Epithelial cell of prostate (primary cell): Measurements from ENCODE around the gene HSPA1L.

Source experiments
- DNase-seq: peaks from one replicate; pipeline ENCODE4 v3.0.0-alpha.2; 2011; ENCODE audit warnings: low read depth, low spot score
- H3K27ac ChIP-seq: fragments of 450-650 bp; 2 replicates; pipeline ENCODE4 v1.5.1; 2017; ENCODE audit warnings: mild to moderate bottlenecking

HSPA1L gene

GRCh38 chr6:31785475-31785874 lies 29.6 kb downstream of the HSPA1L start:
- DNase-seq = no peak
- H3K27ac ChIP-seq = no peak overlapping the region

- no peak overlapping the region for H3K27ac ChIP-seq
- no peak for DNase-seq
Measured at GRCh38 chr6:31784098-31784925, 30.8 kb downstream of the HSPA1L start.

GRCh38 chr6:31782126-31782855 lies 32.8 kb downstream of the HSPA1L start:
- no peak overlapping the region for H3K27ac ChIP-seq
- no peak for DNase-seq

- no peak overlapping the region for H3K27ac ChIP-seq
- DNase-seq = no peak
Measured at GRCh38 chr6:31781244-31782125, 33.6 kb downstream of the HSPA1L start.

GRCh38 chr6:31780507-31781243 lies 34.4 kb downstream of the HSPA1L start:
- DNase-seq = no peak
- H3K27ac ChIP-seq = no peak overlapping the region

GRCh38 chr6:31779908-31780307 lies 35.2 kb downstream of the HSPA1L start:
- no peak overlapping the region for H3K27ac ChIP-seq

GRCh38 chr6:31778999-31779885 lies 35.8 kb downstream of the HSPA1L start:
- H3K27ac ChIP-seq = no peak overlapping the region
- no peak for DNase-seq

More at GRCh38 chr6:31779908-31780307, 35.2 kb downstream of the HSPA1L start:
- DNase-seq = no peak

GRCh38 chr6:31778193-31778592 lies 36.9 kb downstream of the HSPA1L start:
- DNase-seq = no peak
- H3K27ac ChIP-seq = no peak overlapping the region

GRCh38 chr6:31777667-31778050 lies 37.4 kb downstream of the HSPA1L start:
- DNase-seq = no peak
- peak overlapping the region; percentile 57 for H3K27ac ChIP-seq

- peak; percentile 72 for DNase-seq
- H3K27ac ChIP-seq = peak within 1 kb of the TSS; percentile 57
Measured at GRCh38 chr6:31776989-31777666, 38.0 kb downstream of the HSPA1L start, which contains the start of gene VWA7. TSS of gene VWA7 (minus strand) at chr6:31777328. CDS start at chr6:31776779, 549 bp downstream.

- H3K27ac ChIP-seq = peak overlapping the region; percentile 57
Measured at GRCh38 chr6:31776485-31776988, 38.5 kb downstream of the HSPA1L start.

GRCh38 chr6:31775633-31776484 lies 39.2 kb downstream of the HSPA1L start:
- H3K27ac ChIP-seq = no peak overlapping the region
- DNase-seq = no peak

More at GRCh38 chr6:31776485-31776988, 38.5 kb downstream of the HSPA1L start:
- no peak for DNase-seq

GRCh38 chr6:31775184-31775583 lies 39.9 kb downstream of the HSPA1L start:
- DNase-seq = no peak

GRCh38 chr6:31771992-31772358 lies 43.1 kb downstream of the HSPA1L start:
- DNase-seq = no peak
- H3K27ac ChIP-seq = no peak overlapping the region

More at GRCh38 chr6:31775184-31775583, 39.9 kb downstream of the HSPA1L start:
- H3K27ac ChIP-seq = no peak overlapping the region

GRCh38 chr6:31770860-31771259 lies 44.2 kb downstream of the HSPA1L start:
- H3K27ac ChIP-seq = no peak overlapping the region
- DNase-seq = no peak

- H3K27ac ChIP-seq = no peak overlapping the region
- DNase-seq = no peak
Measured at GRCh38 chr6:31769684-31770371, 45.3 kb downstream of the HSPA1L start.
